K562 (cell line): ENCODE measurements around the gene RSRC1. TPM values are rescaled to one million over a fixed set of nuclear protein-coding genes. Genes with fewer than 3 reads are reported as not detected.

Source experiments
- ATAC-seq: fragments of 200-7000 bp; cut with Tn5 transposase; 3 replicates; pipeline ENCODE4 v1.9.1; 2020; ENCODE audit warnings: moderate library complexity
- BruUV-seq: library from RNA; stranded (reverse); fragments of 400-500 nt; replicated peaks from 2 replicates; lab custom pipeline; 2021; lab: Mats Ljungman, UMichigan
- CTCF ChIA-PET: fragments of 300-600 bp; formaldehyde crosslinking; extraction: SDS; loops from one replicate; lab custom pipeline; 2021; ENCODE audit warnings: low intra/inter-chr PET ratio; lab: Yijun Ruan, JAX
- POLR2A ChIA-PET: fragments of 300-600, 350-650 bp; sonication (Branson Sonifier 250); formaldehyde crosslinking; extraction: SDS; loops from one replicate; lab custom pipeline; 2021; ENCODE audit warnings: antibody characterized with exemption, inconsistent platforms; lab: Yijun Ruan, JAX
- DNase-seq, 4 experiments: peaks; one replicate each; pipeline versions ENCODE4 v3.0.0 to v3.0.0-alpha.2; 2011 to 2018; ENCODE audit warnings: low spot score in 3 of 4, mixed read lengths in 3 of 4; ENCODE audit errors: extremely low read depth in 1 of 4
- FAIRE-seq: peaks from 2 replicates; lab custom pipeline; 2011; peaks lifted over from hg19 to GRCh38; lab: Jason Lieb, UNC
- H2AFZ ChIP-seq: 2 replicates; pipeline ENCODE4 v1.6.0; 2011; ENCODE audit warnings: low read depth, low read length, control low read depth, inconsistent platforms
- H3K27ac ChIP-seq: fragments of 200-600 bp; 3 replicates; pipeline ENCODE4 v1.8.0; 2011; ENCODE audit warnings: low read depth, mild to moderate bottlenecking, control low read depth, inconsistent platforms, low read length, moderate library complexity, mixed read lengths; ENCODE audit errors: extremely low read depth
- H3K27me3 ChIP-seq, 2 experiments: fragments of 300-600 bp in 1 of 2; 2 replicates in 1 of 2; 3 replicates in 1 of 2; pipeline versions ENCODE4 v1.6.0 to v1.8.0; 2011; ENCODE audit warnings: inconsistent platforms in 2 of 2, low read length in 2 of 2, mild to moderate bottlenecking in 1 of 2, mixed read lengths in 1 of 2, moderate library complexity in 1 of 2; ENCODE audit not compliant: control insufficient read depth in 2 of 2, insufficient read depth in 2 of 2
- H3K36me3 ChIP-seq: fragments of 300-600 bp; 3 replicates; pipeline ENCODE4 v1.8.0; 2011; ENCODE audit warnings: mild to moderate bottlenecking, low read length, inconsistent platforms; ENCODE audit not compliant: control insufficient read depth, insufficient read depth
- H3K4me1 ChIP-seq, 2 experiments: fragments of 200-600 bp in 1 of 2; replicated peaks in 1 of 2; 2 replicates in 1 of 2; 3 replicates in 1 of 2; pipeline versions ENCODE4 v1.5.1 to v1.8.0; 2011; ENCODE audit warnings: inconsistent platforms in 2 of 2, low read length in 2 of 2, mild to moderate bottlenecking in 1 of 2, mixed read lengths in 1 of 2, moderate library complexity in 1 of 2; ENCODE audit not compliant: control insufficient read depth in 2 of 2, insufficient read depth in 2 of 2
- H3K4me2 ChIP-seq: 2 replicates; pipeline ENCODE4 v1.6.1; 2011; ENCODE audit warnings: low read length, control low read depth, inconsistent platforms, mixed read lengths; ENCODE audit not compliant: insufficient read depth
- H3K4me3 ChIP-seq: fragments of 200-600 bp; sonication (generic), shearing (Covaris generic); 2 replicates; pipeline ENCODE4 v1.5.1; 2016; ENCODE audit warnings: control low read depth, inconsistent platforms
- H3K79me2 ChIP-seq: fragments of 200-600 bp; 3 replicates; pipeline ENCODE4 v1.8.0; 2011; ENCODE audit warnings: low read length, inconsistent platforms; ENCODE audit not compliant: control insufficient read depth, insufficient read depth
- H3K9ac ChIP-seq, 2 experiments: 2 replicates each; pipeline versions ENCODE4 v1.6.0 to v1.6.1; 2011; ENCODE audit warnings: low read depth in 2 of 2, low read length in 2 of 2, control low read depth in 1 of 2, inconsistent platforms in 1 of 2, mild to moderate bottlenecking in 1 of 2, mixed read lengths in 1 of 2; ENCODE audit not compliant: insufficient read depth in 1 of 2
- H3K9me1 ChIP-seq: one replicate; pipeline ENCODE4 v1.6.0; 2011; ENCODE audit warnings: inconsistent platforms, mild to moderate bottlenecking, low read length, moderate library complexity; ENCODE audit not compliant: control insufficient read depth, insufficient read depth
- H3K9me3 ChIP-seq: replicated peaks from 2 replicates; pipeline ENCODE4 v1.5.1; 2011; ENCODE audit warnings: low read depth, low read length, inconsistent platforms; ENCODE audit not compliant: control insufficient read depth, insufficient read depth
- H4K20me1 ChIP-seq: replicated peaks from 2 replicates; pipeline ENCODE4 v1.6.1; 2011; ENCODE audit warnings: low read length, inconsistent platforms, mixed read lengths; ENCODE audit not compliant: control insufficient read depth, insufficient read depth
- HNRNPUL1 ChIP-seq: fragments of 200-400 bp; formaldehyde crosslinking; IDR thresholded peaks from 2 replicates; pipeline ENCODE4 v1.6.1; 2017; ENCODE audit warnings: low read length
- ILF3 ChIP-seq: fragments of 450-650 bp; IDR thresholded peaks from 2 replicates; pipeline ENCODE4 v1.6.1; 2018; ENCODE audit warnings: antibody characterized with exemption, mild to moderate bottlenecking, moderate library complexity, borderline replicate concordance
- RBM34 ChIP-seq: fragments of 200-400 bp; formaldehyde crosslinking; IDR thresholded peaks from 2 replicates; pipeline ENCODE4 v1.6.1; 2018; ENCODE audit warnings: low read length, borderline replicate concordance; ENCODE audit not compliant: insufficient read depth
- SPI1 ChIP-seq: IDR thresholded peaks from 2 replicates; pipeline ENCODE4 v1.6.1; 2011; ENCODE audit warnings: low read depth, low read length, control low read depth, borderline replicate concordance
- STAG1 ChIP-seq: sonication (generic); formaldehyde crosslinking; IDR thresholded peaks from 2 replicates; pipeline ENCODE4 v1.5.0; 2020; ENCODE audit warnings: missing genetic modification reagents, borderline replicate concordance
- ZNF253 ChIP-seq: fragments of 250-450 bp; sonication (Bioruptor Pico); conservative IDR thresholded peaks from 2 replicates; pipeline ENCODE4 v1.6.1; 2021; ENCODE audit warnings: mild to moderate bottlenecking
- ZNF384 ChIP-seq: IDR thresholded peaks from 2 replicates; pipeline ENCODE4 v1.6.1; 2012; ENCODE audit warnings: low read depth, low read length, improper control_type of control experiment
- WGBS: fragments of 100-300 bp; shearing (Covaris generic); methylation state at CpG from one replicate; pipeline ENCODE4 v1.1.6; 2016; ENCODE audit warnings: low coverage, mixed read lengths; ENCODE audit not compliant: insufficient coverage; ENCODE audit errors: missing lambda C conversion rate; 5-methylcytosine and 5-hydroxymethylcytosine counted together
- in situ Hi-C: fragments of 300-500 bp; cut with MboI; formaldehyde crosslinking; loops from 4 replicates; pipeline ENCODE4 v1.15.0; 2018; ENCODE audit warnings: inconsistent platforms, mixed read lengths
- intact Hi-C: fragments of 100-400 bp; cut with micrococcal nuclease; formaldehyde crosslinking; loops from 2 replicates; pipeline ENCODE4 v1.14.2; 2022
- polyA plus RNA-seq, 8 experiments: library from polyadenylated mRNA; depleted of rRNA in 4 of 8; stranded (reverse) in 5 of 8; unstranded in 3 of 8; fragments of >200 nt; fragmentation: Nextera tagmentation in 2 of 8; fragmentation: Illumina TruSeq in 1 of 8; extraction: Ambion mirVana in 2 of 8; extraction: Trizol in 1 of 8; gene quantifications; 2 replicates each; pipeline versions ENCODE4 v1.2.1 to v1.2.3, GENCODE V29; 2011 to 2014; ENCODE audit warnings: inconsistent platforms in 1 of 8, missing spikeins in 1 of 8
- total RNA-seq, 7 experiments: library from RNA; depleted of rRNA in 6 of 7; stranded (reverse); fragments of >200 nt in 6 of 7; fragmentation: Illumina TruSeq in 2 of 7; extraction: Trizol in 2 of 7; gene quantifications; 2 replicates each; pipeline versions ENCODE4 v1.2.1 to v1.2.3, GENCODE V29; 2011 to 2021; ENCODE audit warnings: low replicate concordance in 1 of 7
- TF ChIP-seq, protein P1 (sequence below): fragments of 450-650 bp; IDR thresholded peaks from 2 replicates; pipeline ENCODE4 v1.6.1; 2018; ENCODE audit not compliant: partially characterized antibody

The RSRC1 gene
- total and polyA plus RNA-seq, 9 of the 15 experiments (the other 6 are each of a cell fraction or from before 2014, with no cell fraction given): 19.3 to 128 (median 75.5) TPM

DNA sequence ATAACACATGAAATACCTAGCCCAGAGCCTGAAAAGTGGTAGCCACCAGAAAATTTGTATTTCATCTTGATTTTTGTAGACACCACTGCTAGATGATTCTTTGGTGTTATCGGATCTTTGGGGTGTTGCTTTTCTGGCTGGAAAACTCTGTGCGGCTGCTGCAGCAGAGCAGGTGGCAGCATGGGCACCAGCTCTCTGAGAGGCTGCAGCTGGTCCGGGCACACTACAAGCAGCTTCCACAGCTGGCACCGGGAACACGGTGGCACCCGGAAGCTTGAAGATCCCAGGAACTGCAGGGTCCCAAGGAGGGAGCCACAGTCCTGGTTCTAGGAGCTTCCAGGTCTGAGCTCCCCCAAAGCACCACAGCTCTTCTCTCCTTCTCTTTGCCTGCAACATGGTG lies 249.4 kb downstream of the RSRC1 start:
- ATAC-seq (no peak), FAIRE-seq (no peak), DNase-seq (no peak)
- no peak overlapping the region for H3K27ac ChIP-seq
- H2AFZ ChIP-seq: no peak overlapping the region
- ChIA-PET CTCF (no interaction called here), POLR2A (no interaction called here)
- TF ChIP-seq ILF3 (no peak), RBM34 (no peak), SPI1 (no peak), ZNF253 (no peak), ZNF384 (no peak), HNRNPUL1 (no peak), STAG1 (CRISPR knock-in tag) (no peak)
- TF ChIP-seq, protein P1, sequence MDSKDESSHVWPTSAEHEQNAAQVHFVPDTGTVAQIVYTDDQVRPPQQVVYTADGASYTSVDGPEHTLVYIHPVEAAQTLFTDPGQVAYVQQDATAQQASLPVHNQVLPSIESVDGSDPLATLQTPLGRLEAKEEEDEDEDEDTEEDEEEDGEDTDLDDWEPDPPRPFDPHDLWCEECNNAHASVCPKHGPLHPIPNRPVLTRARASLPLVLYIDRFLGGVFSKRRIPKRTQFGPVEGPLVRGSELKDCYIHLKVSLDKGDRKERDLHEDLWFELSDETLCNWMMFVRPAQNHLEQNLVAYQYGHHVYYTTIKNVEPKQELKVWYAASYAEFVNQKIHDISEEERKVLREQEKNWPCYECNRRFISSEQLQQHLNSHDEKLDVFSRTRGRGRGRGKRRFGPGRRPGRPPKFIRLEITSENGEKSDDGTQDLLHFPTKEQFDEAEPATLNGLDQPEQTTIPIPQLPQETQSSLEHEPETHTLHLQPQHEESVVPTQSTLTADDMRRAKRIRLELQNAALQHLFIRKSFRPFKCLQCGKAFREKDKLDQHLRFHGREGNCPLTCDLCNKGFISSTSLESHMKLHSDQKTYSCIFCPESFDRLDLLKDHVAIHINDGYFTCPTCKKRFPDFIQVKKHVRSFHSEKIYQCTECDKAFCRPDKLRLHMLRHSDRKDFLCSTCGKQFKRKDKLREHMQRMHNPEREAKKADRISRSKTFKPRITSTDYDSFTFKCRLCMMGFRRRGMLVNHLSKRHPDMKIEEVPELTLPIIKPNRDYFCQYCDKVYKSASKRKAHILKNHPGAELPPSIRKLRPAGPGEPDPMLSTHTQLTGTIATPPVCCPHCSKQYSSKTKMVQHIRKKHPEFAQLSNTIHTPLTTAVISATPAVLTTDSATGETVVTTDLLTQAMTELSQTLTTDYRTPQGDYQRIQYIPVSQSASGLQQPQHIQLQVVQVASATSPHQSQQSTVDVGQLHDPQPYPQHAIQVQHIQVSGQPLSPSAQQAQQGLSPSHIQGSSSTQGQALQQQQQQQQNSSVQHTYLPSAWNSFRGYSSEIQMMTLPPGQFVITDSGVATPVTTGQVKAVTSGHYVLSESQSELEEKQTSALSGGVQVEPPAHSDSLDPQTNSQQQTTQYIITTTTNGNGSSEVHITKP: no peak
- no peaks in the 10 kb centered on the region for H3K36me3 ChIP-seq
- BruUV-seq: no TSS peak
- H3K4me2 ChIP-seq: no peak overlapping the region
- H3K4me3 ChIP-seq: no peak overlapping the region
- in situ Hi-C loops: no loop called here
- WGBS: 84% methylated on average over 6 of the region's 6 CpGs
- no peaks in the 10 kb centered on the region for H3K79me2 ChIP-seq
- H3K9me3 ChIP-seq: no peaks in the 10 kb centered on the region
- no peaks in the 10 kb centered on the region for H3K9me1 ChIP-seq
- H3K4me1 ChIP-seq: peaks cover 0 to 11% of the 10 kb centered on the region in 2 experiments; a peak in 1 of 5 replicates
- no peak overlapping the region for H3K9ac ChIP-seq
- intact Hi-C loops: no loop called here
- no peaks in the 10 kb centered on the region for H3K27me3 ChIP-seq
- no peaks in the 10 kb centered on the region for H4K20me1 ChIP-seq
